Ishikawa (cell line): ENCODE results near the gene CHMP2A.

ENCODE experiments used
- CEBPB ChIP-seq: IDR thresholded peaks from 2 replicates; pipeline ENCODE4 v1.6.1; 2012
- CREB1 ChIP-seq: IDR thresholded peaks from 2 replicates; pipeline ENCODE4 v1.6.1; 2012; ENCODE audit warnings: low read depth
- EP300 ChIP-seq: IDR thresholded peaks from 2 replicates; pipeline ENCODE4 v1.6.1; 2012; ENCODE audit warnings: borderline replicate concordance
- FOXM1 ChIP-seq: IDR thresholded peaks from 2 replicates; pipeline ENCODE4 v1.6.1; 2012; ENCODE audit warnings: low read depth, borderline replicate concordance
- NFIC ChIP-seq: IDR thresholded peaks from 2 replicates; pipeline ENCODE4 v1.6.1; 2012
- RAD21 ChIP-seq: IDR thresholded peaks from 2 replicates; pipeline ENCODE4 v1.6.1; 2012; ENCODE audit warnings: low read depth
- TAF1 ChIP-seq: IDR thresholded peaks from 2 replicates; pipeline ENCODE4 v1.6.1; 2012; ENCODE audit warnings: low read depth, mild to moderate bottlenecking
- TCF12 ChIP-seq: IDR thresholded peaks from 2 replicates; pipeline ENCODE4 v1.6.1; 2012; ENCODE audit warnings: low read depth
- TEAD4 ChIP-seq: IDR thresholded peaks from 2 replicates; pipeline ENCODE4 v1.6.1; 2012
- YY1 ChIP-seq: IDR thresholded peaks from 2 replicates; pipeline ENCODE4 v1.6.1; 2012; ENCODE audit warnings: low read depth
- TF ChIP-seq, protein P1 (sequence below): IDR thresholded peaks from 2 replicates; pipeline ENCODE4 v1.6.1; 2012
- TF ChIP-seq, protein P2 (sequence below): IDR thresholded peaks from 2 replicates; pipeline ENCODE4 v1.6.1; 2012
- TF ChIP-seq, protein P3 (sequence below): IDR thresholded peaks from 2 replicates; pipeline ENCODE4 v1.6.1; 2012; ENCODE audit warnings: low read depth, mild to moderate bottlenecking

DNA sequence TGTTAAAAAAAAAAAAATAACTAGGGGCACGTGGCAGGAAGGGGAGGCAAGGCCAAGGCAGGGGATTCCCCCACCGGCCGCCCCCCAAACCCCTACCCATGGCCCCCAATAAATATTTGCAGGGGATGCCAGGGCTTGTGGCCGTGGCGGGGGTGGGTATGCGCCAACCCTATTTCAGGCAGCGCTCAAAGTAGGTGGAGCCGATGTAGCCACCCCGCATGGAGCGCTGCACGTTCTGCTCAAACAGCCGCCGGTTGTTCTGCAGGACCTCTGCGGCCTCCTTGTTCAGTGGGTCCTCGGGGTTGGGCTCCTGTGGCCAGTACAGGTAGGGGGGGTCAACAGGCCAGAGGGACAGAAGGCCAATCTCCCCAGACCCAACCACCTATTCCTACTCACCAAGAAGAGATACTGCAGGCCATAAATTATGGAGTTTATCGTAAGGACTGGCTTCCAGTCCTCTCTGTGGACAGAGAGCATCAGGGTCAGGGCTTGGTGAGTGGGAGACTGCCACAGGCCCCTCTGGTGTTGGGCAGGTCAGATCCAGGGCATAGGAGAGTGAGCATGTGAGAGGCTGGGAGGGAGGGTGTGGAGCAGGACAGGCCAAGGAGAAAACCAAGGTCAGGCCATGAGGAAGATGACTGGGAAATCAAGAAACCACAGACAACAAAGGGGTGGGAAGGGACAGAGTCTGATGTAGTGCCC lies 1.2 kb upstream of the CHMP2A start:
- TF ChIP-seq TEAD4 (no peak), CEBPB (no peak), NFIC (no peak), TAF1 (no peak), CREB1 (no peak), FOXM1 (no peak), EP300 (no peak), TCF12 (no peak), YY1 (no peak), RAD21 (no peak)
- TF ChIP-seq, protein P1, sequence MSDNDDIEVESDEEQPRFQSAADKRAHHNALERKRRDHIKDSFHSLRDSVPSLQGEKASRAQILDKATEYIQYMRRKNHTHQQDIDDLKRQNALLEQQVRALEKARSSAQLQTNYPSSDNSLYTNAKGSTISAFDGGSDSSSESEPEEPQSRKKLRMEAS, result no peak
- TF ChIP-seq, protein P2, sequence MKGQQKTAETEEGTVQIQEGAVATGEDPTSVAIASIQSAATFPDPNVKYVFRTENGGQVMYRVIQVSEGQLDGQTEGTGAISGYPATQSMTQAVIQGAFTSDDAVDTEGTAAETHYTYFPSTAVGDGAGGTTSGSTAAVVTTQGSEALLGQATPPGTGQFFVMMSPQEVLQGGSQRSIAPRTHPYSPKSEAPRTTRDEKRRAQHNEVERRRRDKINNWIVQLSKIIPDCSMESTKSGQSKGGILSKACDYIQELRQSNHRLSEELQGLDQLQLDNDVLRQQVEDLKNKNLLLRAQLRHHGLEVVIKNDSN, result no peak
- TF ChIP-seq, protein P3, sequence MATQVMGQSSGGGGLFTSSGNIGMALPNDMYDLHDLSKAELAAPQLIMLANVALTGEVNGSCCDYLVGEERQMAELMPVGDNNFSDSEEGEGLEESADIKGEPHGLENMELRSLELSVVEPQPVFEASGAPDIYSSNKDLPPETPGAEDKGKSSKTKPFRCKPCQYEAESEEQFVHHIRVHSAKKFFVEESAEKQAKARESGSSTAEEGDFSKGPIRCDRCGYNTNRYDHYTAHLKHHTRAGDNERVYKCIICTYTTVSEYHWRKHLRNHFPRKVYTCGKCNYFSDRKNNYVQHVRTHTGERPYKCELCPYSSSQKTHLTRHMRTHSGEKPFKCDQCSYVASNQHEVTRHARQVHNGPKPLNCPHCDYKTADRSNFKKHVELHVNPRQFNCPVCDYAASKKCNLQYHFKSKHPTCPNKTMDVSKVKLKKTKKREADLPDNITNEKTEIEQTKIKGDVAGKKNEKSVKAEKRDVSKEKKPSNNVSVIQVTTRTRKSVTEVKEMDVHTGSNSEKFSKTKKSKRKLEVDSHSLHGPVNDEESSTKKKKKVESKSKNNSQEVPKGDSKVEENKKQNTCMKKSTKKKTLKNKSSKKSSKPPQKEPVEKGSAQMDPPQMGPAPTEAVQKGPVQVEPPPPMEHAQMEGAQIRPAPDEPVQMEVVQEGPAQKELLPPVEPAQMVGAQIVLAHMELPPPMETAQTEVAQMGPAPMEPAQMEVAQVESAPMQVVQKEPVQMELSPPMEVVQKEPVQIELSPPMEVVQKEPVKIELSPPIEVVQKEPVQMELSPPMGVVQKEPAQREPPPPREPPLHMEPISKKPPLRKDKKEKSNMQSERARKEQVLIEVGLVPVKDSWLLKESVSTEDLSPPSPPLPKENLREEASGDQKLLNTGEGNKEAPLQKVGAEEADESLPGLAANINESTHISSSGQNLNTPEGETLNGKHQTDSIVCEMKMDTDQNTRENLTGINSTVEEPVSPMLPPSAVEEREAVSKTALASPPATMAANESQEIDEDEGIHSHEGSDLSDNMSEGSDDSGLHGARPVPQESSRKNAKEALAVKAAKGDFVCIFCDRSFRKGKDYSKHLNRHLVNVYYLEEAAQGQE, result no peak
